Prostate gland (tissue), 2 donors: Measurements from ENCODE around the gene PDZD7. TPM values are rescaled to one million over a fixed set of nuclear protein-coding genes. Genes with fewer than 3 reads are reported as not detected.

Experiments
- DNase-seq: peaks from one replicate; pipeline ENCODE4 v3.0.0-alpha.2; 2019; ENCODE audit warnings: low spot score
- H3K27ac ChIP-seq, 2 donors: fragments of 200-600 bp; sonication (generic); 2 replicates each; pipeline ENCODE4 v1.5.1; 2017 to 2019
- H3K27me3 ChIP-seq: fragments of 200-600 bp; sonication (generic); replicated peaks from 2 replicates; pipeline ENCODE4 v1.5.1; 2019; ENCODE audit not compliant: insufficient read depth
- H3K36me3 ChIP-seq, 2 donors: fragments of 200-600 bp; sonication (generic); 1 replicate in 1 of 2; 2 replicates in 1 of 2; pipeline versions ENCODE4 v1.5.1 to v1.8.1; 2017 to 2019
- H3K4me1 ChIP-seq: fragments of 200-600 bp; sonication (generic); replicated peaks from 2 replicates; pipeline ENCODE4 v1.5.1; 2019
- H3K4me3 ChIP-seq, 2 donors: fragments of 200-600 bp; sonication (generic); 2 replicates each; pipeline ENCODE4 v1.5.1; 2017 to 2019
- H3K9me3 ChIP-seq: fragments of 200-600 bp; sonication (generic); 2 replicates; pipeline ENCODE4 v1.5.1; 2017
- POLR2A ChIP-seq: fragments of 450-650 bp; IDR thresholded peaks from one replicate; pipeline ENCODE4 v1.6.1; 2016; ENCODE audit warnings: antibody characterized with exemption, mild to moderate bottlenecking
- POLR2AphosphoS5 ChIP-seq: sonication (generic); formaldehyde crosslinking; IDR thresholded peaks from one replicate; pipeline ENCODE4 v1.6.1; 2017; ENCODE audit warnings: antibody characterized with exemption
- WGBS: methylation state at CpG from one replicate; pipeline ENCODE4 v1.1.5; 2018; 5-methylcytosine and 5-hydroxymethylcytosine counted together
- intact Hi-C: fragments of 100-400 bp; cut with DNase I; formaldehyde crosslinking; loops from one replicate; pipeline ENCODE4 v1.14.2; 2022
- total RNA-seq, 2 donors: library from RNA; depleted of rRNA; stranded (reverse); fragments of >200 nt; gene quantifications; one replicate each; pipeline ENCODE4 v1.1.0, GENCODE V29; 2016
- TF ChIP-seq, protein P1 (sequence below), 4 experiments: fragments of 200-600 bp in 2 of 4; fragments of 450-650 bp in 2 of 4; sonication (generic) in 2 of 4; IDR thresholded peaks; 1 replicate in 3 of 4; 2 replicates in 1 of 4; pipeline ENCODE4 v1.5.1; 2016 to 2019; ENCODE audit warnings: antibody characterized with exemption in 4 of 4, mild to moderate bottlenecking in 2 of 4, moderate library complexity in 2 of 4

Gene PDZD7
- total RNA-seq, 2 donors from 2014 or later, result 0.82 to 1.5 TPM

GRCh38 chr10:101050208-101051069, 19.5 kb upstream of the PDZD7 start:
- intact Hi-C loops, result no loop called here
- Histone ChIP-seq H3K4me3 (no peak overlapping the region), H3K27me3 (no peaks in the 10 kb centered on the region), H3K4me1 (no peaks in the 10 kb centered on the region), H3K9me3 (no peaks in the 10 kb centered on the region), H3K36me3 (no peaks in the 10 kb centered on the region), H3K27ac (no peak overlapping the region)
- peak; percentile 51 for DNase-seq
- TF ChIP-seq POLR2AphosphoS5, result no peak
- TF ChIP-seq, protein P1, sequence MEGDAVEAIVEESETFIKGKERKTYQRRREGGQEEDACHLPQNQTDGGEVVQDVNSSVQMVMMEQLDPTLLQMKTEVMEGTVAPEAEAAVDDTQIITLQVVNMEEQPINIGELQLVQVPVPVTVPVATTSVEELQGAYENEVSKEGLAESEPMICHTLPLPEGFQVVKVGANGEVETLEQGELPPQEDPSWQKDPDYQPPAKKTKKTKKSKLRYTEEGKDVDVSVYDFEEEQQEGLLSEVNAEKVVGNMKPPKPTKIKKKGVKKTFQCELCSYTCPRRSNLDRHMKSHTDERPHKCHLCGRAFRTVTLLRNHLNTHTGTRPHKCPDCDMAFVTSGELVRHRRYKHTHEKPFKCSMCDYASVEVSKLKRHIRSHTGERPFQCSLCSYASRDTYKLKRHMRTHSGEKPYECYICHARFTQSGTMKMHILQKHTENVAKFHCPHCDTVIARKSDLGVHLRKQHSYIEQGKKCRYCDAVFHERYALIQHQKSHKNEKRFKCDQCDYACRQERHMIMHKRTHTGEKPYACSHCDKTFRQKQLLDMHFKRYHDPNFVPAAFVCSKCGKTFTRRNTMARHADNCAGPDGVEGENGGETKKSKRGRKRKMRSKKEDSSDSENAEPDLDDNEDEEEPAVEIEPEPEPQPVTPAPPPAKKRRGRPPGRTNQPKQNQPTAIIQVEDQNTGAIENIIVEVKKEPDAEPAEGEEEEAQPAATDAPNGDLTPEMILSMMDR (IDR thresholded peaks at IDR 0.05), result peak; percentile 55 to 77 (median 70)
- WGBS, result 13% methylated on average over 42 of the region's 42 CpGs

GRCh38 chr10:101047961-101048892, 17.3 kb upstream of the PDZD7 start:
- no peaks in the 10 kb centered on the region for H3K9me3 ChIP-seq
- intact Hi-C loops, result no loop called here
- TF ChIP-seq POLR2A (no peak), POLR2AphosphoS5 (no peak)
- TF ChIP-seq, protein P1 (IDR thresholded peaks at IDR 0.05), result peak in 1 of 4 experiments; percentile 10
- no peaks in the 10 kb centered on the region for H3K27me3 ChIP-seq
- no peak overlapping the region for H3K4me3 ChIP-seq
- peaks cover 3% of the 10 kb centered on the region for H3K4me1 ChIP-seq
- no peaks in the 10 kb centered on the region for H3K36me3 ChIP-seq
- 14% methylated on average over 62 of the region's 62 CpGs for WGBS
- DNase-seq, result no peak
- H3K27ac ChIP-seq, result no peak overlapping the region

DNA sequence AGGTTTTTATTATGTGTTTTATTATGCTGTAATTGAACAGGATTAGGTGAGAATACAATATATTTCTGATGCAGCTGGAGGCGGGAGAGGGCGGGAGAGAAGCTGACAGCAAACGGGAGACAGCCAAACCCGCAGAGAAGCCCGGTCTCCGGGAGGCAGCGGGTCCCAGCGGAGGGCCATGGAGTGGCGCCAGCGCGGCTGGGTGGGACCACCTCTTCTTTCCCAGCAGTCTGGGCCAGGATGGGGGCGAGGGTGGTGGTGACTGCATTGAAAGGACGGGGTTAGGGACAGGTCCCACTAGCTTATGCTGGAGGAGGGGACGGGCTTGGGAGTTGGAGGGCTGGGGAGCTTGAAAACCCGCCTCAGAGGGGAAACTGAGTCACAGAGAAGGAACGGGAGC, 16.3 kb upstream of the PDZD7 start:
- DNase-seq, result no peak
- Histone ChIP-seq H3K4me1 (peaks cover 4% of the 10 kb centered on the region), H3K27ac (no peak overlapping the region), H3K4me3 (no peak overlapping the region), H3K36me3 (no peaks in the 10 kb centered on the region), H3K27me3 (no peaks in the 10 kb centered on the region), H3K9me3 (no peaks in the 10 kb centered on the region)
- TF ChIP-seq POLR2AphosphoS5 (no peak), POLR2A (no peak)
- TF ChIP-seq, protein P1 (IDR thresholded peaks at IDR 0.05), result no peak
- intact Hi-C loops, result no loop called here
- 38% methylated on average over 16 of the region's 16 CpGs for WGBS

- DNase-seq, result no peak
- Histone ChIP-seq H3K27ac (no peak overlapping the region), H3K4me3 (no peak overlapping the region), H3K4me1 (peaks cover 4% of the 10 kb centered on the region), H3K9me3 (no peaks in the 10 kb centered on the region), H3K27me3 (no peaks in the 10 kb centered on the region), H3K36me3 (no peaks in the 10 kb centered on the region)
- TF ChIP-seq POLR2A, result no peak
- TF ChIP-seq, protein P1 (IDR thresholded peaks at IDR 0.05), result no peak
- no peak for TF ChIP-seq POLR2AphosphoS5
- 43% methylated on average over 25 of the region's 25 CpGs for WGBS
- intact Hi-C loops, result no loop called here
These were observed 15.7 kb upstream of the PDZD7 start for GRCh38 chr10:101046332-101047238.
